Kidney (tissue), 14 donors: ENCODE data around the gene TTC23. TPM values are rescaled to one million over a fixed set of nuclear protein-coding genes. Genes with fewer than 3 reads are reported as not detected.

ENCODE experiments used
- DNase-seq, 5 donors: peaks; one replicate each; pipeline ENCODE4 v3.0.0-alpha.2; 2013 to 2020
- FAIRE-seq: peaks from 2 replicates; lab custom pipeline; 2012; peaks lifted over from hg19 to GRCh38; lab: Jason Lieb, UNC
- H3K27ac ChIP-seq, 2 donors: one replicate each; pipeline ENCODE4 v1.7.0; 2013; ENCODE audit warnings: low read depth in 2 of 2, low read length in 2 of 2, inconsistent platforms in 1 of 2
- H3K27me3 ChIP-seq: one replicate; pipeline ENCODE4 v1.7.1; 2013; ENCODE audit warnings: low read length, inconsistent platforms; ENCODE audit not compliant: control insufficient read depth, insufficient read depth
- H3K36me3 ChIP-seq, 3 donors: one replicate each; pipeline versions ENCODE4 v1.7.0 to v1.7.1; 2013; ENCODE audit warnings: low read length in 3 of 3, control low read depth in 1 of 3, inconsistent platforms in 1 of 3; ENCODE audit not compliant: insufficient read depth in 3 of 3, control insufficient read depth in 2 of 3
- H3K4me1 ChIP-seq, 3 donors: one replicate each; pipeline versions ENCODE4 v1.7.0 to v1.7.1; 2013; ENCODE audit warnings: low read length in 3 of 3, inconsistent platforms in 1 of 3, low read depth in 1 of 3; ENCODE audit not compliant: control insufficient read depth in 2 of 3, insufficient read depth in 2 of 3
- H3K4me3 ChIP-seq, 3 donors: one replicate each; pipeline versions ENCODE4 v1.7.0 to v1.8.1; 2013; ENCODE audit warnings: low read length in 3 of 3, control low read depth in 1 of 3, inconsistent platforms in 1 of 3
- H3K9ac ChIP-seq, 3 donors: one replicate each; pipeline versions ENCODE4 v1.7.0 to v1.7.1; 2013; ENCODE audit warnings: low read length in 3 of 3, control low read depth in 1 of 3, inconsistent platforms in 1 of 3
- H3K9me3 ChIP-seq, 3 donors: one replicate each; pipeline versions ENCODE4 v1.7.0 to v1.7.1; 2013; ENCODE audit warnings: low read length in 3 of 3, control low read depth in 1 of 3, inconsistent platforms in 1 of 3; ENCODE audit not compliant: control insufficient read depth in 2 of 3, insufficient read depth in 1 of 3
- intact Hi-C: fragments of 100-400 bp; cut with DNase I; formaldehyde crosslinking; loops from one replicate; pipeline ENCODE4 v1.11.1; 2022
- polyA plus RNA-seq: library from polyadenylated mRNA; stranded (reverse); fragments of 350-450 nt; fragmentation: Illumina TruSeq; extraction: RNeasy Lipid Tissue Mini Kit (QIAGEN cat#74804); gene quantifications from one replicate; pipeline ENCODE4 v1.2.3, GENCODE V29; 2014; ENCODE audit warnings: low read depth, low replicate concordance; ENCODE audit not compliant: insufficient read depth
- total RNA-seq: library from RNA; stranded (reverse); fragmentation: NEBNext Ultra II Directional; extraction: Animal tissue kit (Norgen Biotek cat#: 25700); gene quantifications from one replicate; pipeline ENCODE4 v1.2.1, GENCODE V29; 2021
- TF ChIP-seq, protein P1 (sequence below): IDR thresholded peaks from 3 replicates; pipeline ENCODE4 v1.5.1; 2012; ENCODE audit warnings: mild to moderate bottlenecking, moderate library complexity, borderline replicate concordance; ENCODE audit not compliant: insufficient read depth; ENCODE audit errors: extremely low read depth
- donor health status: control.
- donor health status: control.
- donor health status: control.
- donor health status: control.
- donor health status: control.
- donor health status: DM: yes; HTN: yes; CAD: no.
- donor health status: Normal renal cell carcinoma (clear cell type).

Gene TTC23
- total and polyA plus RNA-seq, 2 donors from 2014 or later: 11.2 to 23.6 TPM

DNA sequence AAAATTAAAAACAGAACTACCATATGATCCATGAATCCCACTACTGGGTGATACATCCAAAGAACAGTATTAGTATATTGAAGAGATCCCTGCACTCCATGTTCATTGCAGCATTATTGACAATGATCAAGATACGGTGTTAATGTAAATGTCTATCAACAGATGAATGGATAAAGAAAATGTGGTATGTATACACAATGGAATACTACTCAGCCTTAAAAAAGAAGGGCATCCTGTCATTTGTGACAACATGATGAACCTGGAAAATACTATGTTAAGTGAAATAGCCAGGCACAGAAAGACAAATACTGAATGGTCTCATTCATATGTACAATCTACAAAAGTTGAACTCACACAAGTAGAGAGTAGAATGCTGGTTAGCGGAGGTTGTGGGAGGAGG, 16.6 kb downstream of the TTC23 start:
- no peak overlapping the region for H3K9ac ChIP-seq
- TF ChIP-seq, protein P1, sequence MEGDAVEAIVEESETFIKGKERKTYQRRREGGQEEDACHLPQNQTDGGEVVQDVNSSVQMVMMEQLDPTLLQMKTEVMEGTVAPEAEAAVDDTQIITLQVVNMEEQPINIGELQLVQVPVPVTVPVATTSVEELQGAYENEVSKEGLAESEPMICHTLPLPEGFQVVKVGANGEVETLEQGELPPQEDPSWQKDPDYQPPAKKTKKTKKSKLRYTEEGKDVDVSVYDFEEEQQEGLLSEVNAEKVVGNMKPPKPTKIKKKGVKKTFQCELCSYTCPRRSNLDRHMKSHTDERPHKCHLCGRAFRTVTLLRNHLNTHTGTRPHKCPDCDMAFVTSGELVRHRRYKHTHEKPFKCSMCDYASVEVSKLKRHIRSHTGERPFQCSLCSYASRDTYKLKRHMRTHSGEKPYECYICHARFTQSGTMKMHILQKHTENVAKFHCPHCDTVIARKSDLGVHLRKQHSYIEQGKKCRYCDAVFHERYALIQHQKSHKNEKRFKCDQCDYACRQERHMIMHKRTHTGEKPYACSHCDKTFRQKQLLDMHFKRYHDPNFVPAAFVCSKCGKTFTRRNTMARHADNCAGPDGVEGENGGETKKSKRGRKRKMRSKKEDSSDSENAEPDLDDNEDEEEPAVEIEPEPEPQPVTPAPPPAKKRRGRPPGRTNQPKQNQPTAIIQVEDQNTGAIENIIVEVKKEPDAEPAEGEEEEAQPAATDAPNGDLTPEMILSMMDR: no peak
- FAIRE-seq (no peak), DNase-seq (no peak)
- no peaks in the 10 kb centered on the region for H3K4me1 ChIP-seq
- no peak overlapping the region for H3K4me3 ChIP-seq
- no peak overlapping the region for H3K27ac ChIP-seq
- intact Hi-C loops: no loop called here
- peaks cover 4 to 6% (median 5%) of the 10 kb centered on the region in 3 donors for H3K36me3 ChIP-seq
- H3K9me3 ChIP-seq: no peaks in the 10 kb centered on the region
- H3K27me3 ChIP-seq: no peaks in the 10 kb centered on the region

GRCh38 chr15:99230867-99231266, 18.5 kb downstream of the TTC23 start:
- Histone ChIP-seq H3K4me1 (no peaks in the 10 kb centered on the region), H3K27ac (no peak overlapping the region), H3K27me3 (no peaks in the 10 kb centered on the region), H3K4me3 (no peak overlapping the region), H3K36me3 (peaks cover 5 to 19% (median 18%) of the 10 kb centered on the region in 3 donors), H3K9ac (no peak overlapping the region), H3K9me3 (no peaks in the 10 kb centered on the region)
- intact Hi-C loops: no loop called here
- no peak for FAIRE-seq
- DNase-seq: no peak
- TF ChIP-seq, protein P1: no peak

- Histone ChIP-seq H3K4me1 (no peaks in the 10 kb centered on the region), H3K9ac (no peak overlapping the region), H3K9me3 (no peaks in the 10 kb centered on the region), H3K36me3 (peaks cover 7 to 28% (median 19%) of the 10 kb centered on the region in 3 donors), H3K27ac (no peak overlapping the region), H3K27me3 (no peaks in the 10 kb centered on the region), H3K4me3 (no peak overlapping the region)
- intact Hi-C loops: no loop called here
- DNase-seq: no peak
- no peak for FAIRE-seq
- TF ChIP-seq, protein P1: no peak
These were observed 21.1 kb downstream of the TTC23 start for GRCh38 chr15:99228120-99228770.
